Endothelial cell of umbilical vein (primary cell): ENCODE measurements around the gene RNF145. TPM values are rescaled to one million over a fixed set of nuclear protein-coding genes. Genes with fewer than 3 reads are reported as not detected.

Source experiments
- BruUV-seq: library from RNA; stranded (reverse); fragments of 400-500 nt; replicated peaks from 2 replicates; lab custom pipeline; 2021; lab: Mats Ljungman, UMichigan
- CTCF ChIA-PET: fragments of 300-600, 350-600 bp; sonication (Branson Sonifier 250); formaldehyde crosslinking; loops from one replicate; lab custom pipeline; 2021; ENCODE audit warnings: antibody characterized with exemption, inconsistent platforms; lab: Charles Lee
- POLR2A ChIA-PET: fragments of 300-600, 350-600 bp; sonication (Branson Sonifier 250); formaldehyde crosslinking; loops from one replicate; lab custom pipeline; 2021; ENCODE audit warnings: antibody characterized with exemption, inconsistent platforms; lab: Charles Lee
- DNase-seq: peaks from one replicate; pipeline ENCODE4 v3.0.0-alpha.2; 2011; ENCODE audit warnings: low read depth, low spot score
- FAIRE-seq: peaks from 2 replicates; lab custom pipeline; 2011; peaks lifted over from hg19 to GRCh38; lab: Jason Lieb, UNC
- H2AFZ ChIP-seq: 2 replicates; pipeline ENCODE4 v1.6.0; 2012; ENCODE audit warnings: low read depth, low read length, control low read depth, inconsistent platforms
- H3K27ac ChIP-seq: 2 replicates; pipeline ENCODE4 v1.5.1; 2011; ENCODE audit warnings: low read depth, mild to moderate bottlenecking, control low read depth, low read length, moderate library complexity; ENCODE audit not compliant: insufficient read depth
- H3K27me3 ChIP-seq, 2 experiments: 2 replicates each; pipeline versions ENCODE4 v1.6.0 to v1.6.1; 2011; ENCODE audit warnings: low read length in 2 of 2, mixed read lengths in 1 of 2; ENCODE audit not compliant: control insufficient read depth in 2 of 2, insufficient read depth in 2 of 2
- H3K36me3 ChIP-seq, 2 experiments: 2 replicates in 1 of 2; 3 replicates in 1 of 2; pipeline ENCODE4 v1.5.1; 2011; ENCODE audit warnings: low read length in 2 of 2, mild to moderate bottlenecking in 1 of 2, moderate library complexity in 1 of 2; ENCODE audit not compliant: control insufficient read depth in 2 of 2, insufficient read depth in 2 of 2; ENCODE audit errors: extremely low read depth in 1 of 2
- H3K4me1 ChIP-seq: 3 replicates; pipeline ENCODE4 v1.5.1; 2011; ENCODE audit warnings: mild to moderate bottlenecking, low read length; ENCODE audit not compliant: control insufficient read depth, insufficient read depth; ENCODE audit errors: extremely low read depth
- H3K4me2 ChIP-seq: 2 replicates; pipeline ENCODE4 v1.6.1; 2011; ENCODE audit warnings: low read length, control low read depth, mixed read lengths; ENCODE audit not compliant: insufficient read depth
- H3K4me3 ChIP-seq, 3 experiments: fragments of 200-600 bp in 1 of 3; sonication (generic), shearing (Covaris generic) in 1 of 3; replicated peaks in 1 of 3; 2 replicates each; pipeline ENCODE4 v1.5.1; 2011 to 2016; ENCODE audit warnings: control low read depth in 3 of 3, low read length in 3 of 3, mild to moderate bottlenecking in 2 of 3, inconsistent platforms in 1 of 3, low read depth in 1 of 3, moderate library complexity in 1 of 3; ENCODE audit not compliant: insufficient read depth in 1 of 3
- H3K79me2 ChIP-seq: 2 replicates; pipeline ENCODE4 v1.6.0; 2012; ENCODE audit warnings: low read length, inconsistent platforms; ENCODE audit not compliant: control insufficient read depth, insufficient read depth
- H3K9ac ChIP-seq: replicated peaks from 2 replicates; pipeline ENCODE3; 2011; ENCODE audit warnings: low read length, control low read depth; ENCODE audit not compliant: insufficient read depth; ENCODE audit errors: extremely low read depth
- H3K9me1 ChIP-seq: replicated peaks from 3 replicates; pipeline ENCODE4 v1.6.0; 2011; ENCODE audit warnings: mild to moderate bottlenecking, low read length; ENCODE audit not compliant: control insufficient read depth, insufficient read depth; ENCODE audit errors: extremely low read depth
- H3K9me3 ChIP-seq: replicated peaks from 2 replicates; pipeline ENCODE4 v1.5.1; 2012; ENCODE audit warnings: low read length, inconsistent platforms; ENCODE audit not compliant: control insufficient read depth, insufficient read depth
- H4K20me1 ChIP-seq: replicated peaks from 2 replicates; pipeline ENCODE3; 2011; ENCODE audit warnings: mild to moderate bottlenecking, low read length; ENCODE audit not compliant: control insufficient read depth, insufficient read depth; ENCODE audit errors: extremely low read depth
- EZH2 ChIP-seq: IDR thresholded peaks from 2 replicates; pipeline ENCODE4 v1.6.1; 2012; ENCODE audit warnings: borderline replicate concordance, low read depth, mild to moderate bottlenecking, moderate library complexity, low read length, inconsistent platforms; ENCODE audit not compliant: severe bottlenecking
- FOS ChIP-seq: IDR thresholded peaks from 2 replicates; pipeline ENCODE4 v1.6.1; 2011; ENCODE audit warnings: mild to moderate bottlenecking, low read length, moderate library complexity, borderline replicate concordance; ENCODE audit not compliant: insufficient read depth
- GATA2 ChIP-seq: IDR thresholded peaks from 2 replicates; pipeline ENCODE4 v1.7.0; 2011; ENCODE audit warnings: low read depth, mild to moderate bottlenecking, moderate library complexity, mixed read lengths, low read length; ENCODE audit not compliant: insufficient read length, insufficient read depth
- JUN ChIP-seq: IDR thresholded peaks from 2 replicates; pipeline ENCODE4 v1.6.1; 2011; ENCODE audit warnings: borderline replicate concordance, low read depth; ENCODE audit not compliant: insufficient read length, insufficient read depth
- MAX ChIP-seq: IDR thresholded peaks from 2 replicates; pipeline ENCODE4 v1.6.1; 2011; ENCODE audit not compliant: insufficient read depth, insufficient read length
- MYC ChIP-seq: IDR thresholded peaks from one replicate; pipeline ENCODE4 v1.6.1; 2011; ENCODE audit warnings: mild to moderate bottlenecking, low read depth, low read length
- POLR2A ChIP-seq: IDR thresholded peaks from 2 replicates; pipeline ENCODE4 v1.6.1; 2012; ENCODE audit warnings: low read depth, mild to moderate bottlenecking, control low read depth, low read length
- POLR2AphosphoS5 ChIP-seq: IDR thresholded peaks from 2 replicates; pipeline ENCODE4 v1.6.1; 2012; ENCODE audit warnings: low read depth, mild to moderate bottlenecking, control low read depth, low read length, moderate library complexity; ENCODE audit not compliant: insufficient read depth
- dilution Hi-C: fragments of 300-500 bp; cut with MboI; formaldehyde crosslinking; loops from one replicate; pipeline ENCODE4 v1.15.0; 2019; ENCODE audit warnings: low sequenced_read_pairs; ENCODE audit not compliant: extremely low pct_ligation_motif_present
- intact Hi-C: fragments of 100-400 bp; cut with micrococcal nuclease; formaldehyde crosslinking; loops from one replicate; pipeline ENCODE4 v1.10.0; 2022
- polyA plus RNA-seq, 4 experiments: library from polyadenylated mRNA; depleted of rRNA in 3 of 4; stranded (reverse) in 3 of 4; unstranded in 1 of 4; fragments of >200 nt; gene quantifications; 2 replicates each; pipeline versions ENCODE4 v1.2.1 to v1.2.3, GENCODE V29; 2011 to 2012; ENCODE audit warnings: missing spikeins in 1 of 4
- total RNA-seq: library from RNA; stranded (reverse); gene quantifications from 2 replicates; pipeline ENCODE4 v1.2.3, GENCODE V29; 2021
- TF ChIP-seq, protein P1 (sequence below), 2 donors: IDR thresholded peaks; 1 replicate in 1 of 2; 2 replicates in 1 of 2; pipeline ENCODE4 v1.5.1; 2011; ENCODE audit warnings: low read length in 2 of 2, mild to moderate bottlenecking in 2 of 2, moderate library complexity in 2 of 2, control low read depth in 1 of 2, inconsistent platforms in 1 of 2, low read depth in 1 of 2; ENCODE audit not compliant: insufficient read depth in 1 of 2; ENCODE audit errors: extremely low read depth in 1 of 2

RNF145 gene
- total and polyA plus RNA-seq, 2 donors (not counting 3 experiments of a cell fraction or from before 2014, with no cell fraction given): 39.4 to 62.3 TPM

GRCh38 chr5:159123189-159123588 is 86.2 kb downstream of the RNF145 start:
- intact Hi-C loops: no loop called here
- ChIA-PET CTCF (interaction anchor here (1.1 to 1.5 kb wide), 2 partner anchors 9 to 17 kb away, joined by 3 to 4 read pairs; no protein-coding TSS in a partner anchor), POLR2A (no interaction called here)
- Histone ChIP-seq H3K27ac (no peak overlapping the region), H3K4me2 (no peak overlapping the region), H3K9me1 (no peaks in the 10 kb centered on the region), H3K27me3 (no peaks in the 10 kb centered on the region), H3K9ac (no peak overlapping the region), H3K36me3 (no peaks in the 10 kb centered on the region), H3K4me1 (no peaks in the 10 kb centered on the region), H3K4me3 (no peak overlapping the region), H2AFZ (no peak overlapping the region), H4K20me1 (no peaks in the 10 kb centered on the region), H3K79me2 (no peaks in the 10 kb centered on the region), H3K9me3 (no peaks in the 10 kb centered on the region)
- TF ChIP-seq MYC (no peak), GATA2 (no peak), POLR2A (no peak), FOS (no peak), POLR2AphosphoS5 (no peak), MAX (no peak), EZH2 (no peak), JUN (no peak)
- TF ChIP-seq, protein P1, sequence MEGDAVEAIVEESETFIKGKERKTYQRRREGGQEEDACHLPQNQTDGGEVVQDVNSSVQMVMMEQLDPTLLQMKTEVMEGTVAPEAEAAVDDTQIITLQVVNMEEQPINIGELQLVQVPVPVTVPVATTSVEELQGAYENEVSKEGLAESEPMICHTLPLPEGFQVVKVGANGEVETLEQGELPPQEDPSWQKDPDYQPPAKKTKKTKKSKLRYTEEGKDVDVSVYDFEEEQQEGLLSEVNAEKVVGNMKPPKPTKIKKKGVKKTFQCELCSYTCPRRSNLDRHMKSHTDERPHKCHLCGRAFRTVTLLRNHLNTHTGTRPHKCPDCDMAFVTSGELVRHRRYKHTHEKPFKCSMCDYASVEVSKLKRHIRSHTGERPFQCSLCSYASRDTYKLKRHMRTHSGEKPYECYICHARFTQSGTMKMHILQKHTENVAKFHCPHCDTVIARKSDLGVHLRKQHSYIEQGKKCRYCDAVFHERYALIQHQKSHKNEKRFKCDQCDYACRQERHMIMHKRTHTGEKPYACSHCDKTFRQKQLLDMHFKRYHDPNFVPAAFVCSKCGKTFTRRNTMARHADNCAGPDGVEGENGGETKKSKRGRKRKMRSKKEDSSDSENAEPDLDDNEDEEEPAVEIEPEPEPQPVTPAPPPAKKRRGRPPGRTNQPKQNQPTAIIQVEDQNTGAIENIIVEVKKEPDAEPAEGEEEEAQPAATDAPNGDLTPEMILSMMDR (IDR thresholded peaks at IDR 0.05; ENCODE audit: extremely low read depth in 1 of 2, insufficient read depth in 1 of 2, low read depth in 1 of 2, low read length in 2 of 2): no peak
- BruUV-seq: no TSS peak
- no peak for DNase-seq
- FAIRE-seq: no peak
- dilution Hi-C loops: no loop called here
